Right lung (tissue), 10 donors: ENCODE data around the gene SYP. TPM values are rescaled to one million over a fixed set of nuclear protein-coding genes. Genes with fewer than 3 reads are reported as not detected.
A peak's percentile ranks its signal among the peaks of the same experiment; 100 is the strongest.

ENCODE experiments used
- DNase-seq, 2 donors: peaks; one replicate each; pipeline ENCODE4 v3.0.0-alpha.2; 2013
- long read RNA-seq, 8 donors: transcript quantifications; one replicate each; lab custom pipeline, GENCODE V29; 2026
- polyA plus RNA-seq, 5 donors: library from polyadenylated mRNA; unstranded; fragments of 120-200 nt; gene quantifications; one replicate each; pipeline versions ENCODE4 v1.2.1 to v1.2.3, GENCODE V29; 2013; ENCODE audit warnings: inconsistent platforms in 1 of 5, low replicate concordance in 1 of 5; ENCODE audit not compliant: insufficient read length in 5 of 5, insufficient read depth in 1 of 5

SYP gene
- 1 to 10 TPM; 2.8 to 3.5 (median 3.1) TPM for polyA plus RNA-seq
- long read RNA-seq, donor 1, partial matches to known transcripts = 0 of 1 reads
- long read RNA-seq, donor 1, other reads (novel, unspliced or antisense) = 0 of 1 reads
- long read RNA-seq, donor 2, partial matches to known transcripts = 0 of 1 reads
- long read RNA-seq, donor 2, other reads (novel, unspliced or antisense) = 0 of 1 reads
- long read RNA-seq, donor 3 = 0 reads
- long read RNA-seq, donor 4 = 0 reads
- long read RNA-seq, donor 5, partial matches to known transcripts = 0 of 1 reads
- long read RNA-seq, donor 5, other reads (novel, unspliced or antisense) = 0 of 1 reads
- long read RNA-seq, donor 6, partial matches to known transcripts = 58 of 131 reads
- long read RNA-seq, donor 6, other reads (novel, unspliced or antisense) = 73 of 131 reads
- long read RNA-seq, donor 7 = 0 reads
- long read RNA-seq, donor 8, partial matches to known transcripts = 0 of 2 reads
- long read RNA-seq, donor 8, other reads (novel, unspliced or antisense) = 0 of 2 reads

GRCh38 chrX:49199906-49200771, at the start of gene SYP:
Gene SYP, minus strand, starts transcription at chrX:49200193. Its CDS starts 7 bp downstream, at chrX:49200186.
- peak; percentile 74 to 81 for DNase-seq

- DNase-seq = no peak
Observed at GRCh38 chrX:49249616-49250015, 49.6 kb upstream of the SYP start.

- no peak for DNase-seq
Observed at GRCh38 chrX:49249071-49249470, 49.1 kb upstream of the SYP start.

GRCh38 chrX:49247916-49248811, 48.2 kb upstream of the SYP start:
- no peak for DNase-seq

- no peak for DNase-seq
Observed at GRCh38 chrX:49247346-49247745, 47.4 kb upstream of the SYP start.

GRCh38 chrX:49246541-49246940, 46.5 kb upstream of the SYP start:
- DNase-seq = no peak

- DNase-seq = no peak
Observed at GRCh38 chrX:49244207-49244606, 44.2 kb upstream of the SYP start.

- DNase-seq = no peak
Observed at GRCh38 chrX:49243166-49243565, 43.2 kb upstream of the SYP start.

GRCh38 chrX:49242545-49243066, 42.6 kb upstream of the SYP start:
- no peak for DNase-seq

- no peak for DNase-seq
Observed at GRCh38 chrX:49238735-49239134, 38.7 kb upstream of the SYP start.

GRCh38 chrX:49237060-49237459, 37.1 kb upstream of the SYP start:
- DNase-seq = no peak

GRCh38 chrX:49233887-49234555, 34.0 kb upstream of the SYP start:
- no peak for DNase-seq

- no peak for DNase-seq
Observed at GRCh38 chrX:49233176-49233575, 33.2 kb upstream of the SYP start, which contains the start of gene CACNA1F. Gene CACNA1F, minus strand, starts transcription at chrX:49233340. Its CDS starts 31 bp downstream, at chrX:49233309.

- DNase-seq = no peak
Observed at GRCh38 chrX:49232525-49232924, 32.5 kb upstream of the SYP start.

- no peak for DNase-seq
Observed at GRCh38 chrX:49231333-49232000, 31.5 kb upstream of the SYP start.

GRCh38 chrX:49230500-49231232, 30.7 kb upstream of the SYP start:
- DNase-seq = peak in 1 of 2 donors; percentile 3

GRCh38 chrX:49228185-49228584, 28.2 kb upstream of the SYP start:
- DNase-seq = no peak

- DNase-seq = no peak
Observed at GRCh38 chrX:49227726-49228125, 27.7 kb upstream of the SYP start.

GRCh38 chrX:49226946-49227345, 27.0 kb upstream of the SYP start:
- no peak for DNase-seq
